Activated T-cell treated with anti-CD3 and anti-CD28 coated beads, Interleukin-2, amount 50 U/mL, for 24 hours (primary cell): Measurements from ENCODE around the gene PSTPIP2.
A peak's percentile ranks its signal among the peaks of the same experiment; 100 is the strongest.

Experiments
- DNase-seq: peaks from one replicate; pipeline ENCODE4 v3.0.0-alpha.2; 2020
- H3K27ac Mint-ChIP-seq: 2 replicates; pipeline ENCODE4 v1.8.0; 2020; ENCODE audit warnings: mild to moderate bottlenecking, mixed read lengths
- H3K27me3 Mint-ChIP-seq: 2 replicates; pipeline ENCODE4 v1.8.0; 2020; ENCODE audit warnings: mixed read lengths
- H3K36me3 Mint-ChIP-seq: 2 replicates; pipeline ENCODE4 v1.8.0; 2020; ENCODE audit warnings: low read depth, mixed read lengths
- H3K4me1 Mint-ChIP-seq: 2 replicates; pipeline ENCODE4 v1.8.0; 2020; ENCODE audit warnings: low read depth, mixed read lengths
- H3K4me3 Mint-ChIP-seq: 2 replicates; pipeline ENCODE4 v1.8.0; 2020; ENCODE audit warnings: mild to moderate bottlenecking, moderate library complexity, mixed read lengths
- H3K9me3 Mint-ChIP-seq: 2 replicates; pipeline ENCODE4 v1.8.0; 2020; ENCODE audit warnings: mixed read lengths

PSTPIP2 gene

GRCh38 chr18:46035696-46036680 is 36.1 kb downstream of the PSTPIP2 start:
- H3K4me1 Mint-ChIP-seq, result peaks cover 23% of the 10 kb centered on the region
- peaks cover 45% of the 10 kb centered on the region for H3K36me3 Mint-ChIP-seq
- no peak for DNase-seq
- H3K27ac Mint-ChIP-seq, result no peak overlapping the region
- H3K4me3 Mint-ChIP-seq, result no peak overlapping the region
- H3K9me3 Mint-ChIP-seq, result no peaks in the 10 kb centered on the region
- H3K27me3 Mint-ChIP-seq, result no peaks in the 10 kb centered on the region

- H3K27ac Mint-ChIP-seq, result no peak overlapping the region
- peaks cover 41% of the 10 kb centered on the region for H3K36me3 Mint-ChIP-seq
- no peaks in the 10 kb centered on the region for H3K27me3 Mint-ChIP-seq
- peaks cover 7% of the 10 kb centered on the region for H3K4me1 Mint-ChIP-seq
- H3K9me3 Mint-ChIP-seq, result no peaks in the 10 kb centered on the region
- no peak for DNase-seq
- no peak overlapping the region for H3K4me3 Mint-ChIP-seq
Observed at GRCh38 chr18:46034230-46034629, 37.8 kb downstream of the PSTPIP2 start.

GRCh38 chr18:46031741-46032140 is 40.3 kb downstream of the PSTPIP2 start:
- Mint-ChIP-seq H3K4me3 (no peak overlapping the region), H3K27me3 (peaks cover 10% of the 10 kb centered on the region), H3K36me3 (peaks cover 36% of the 10 kb centered on the region), H3K27ac (no peak overlapping the region), H3K9me3 (no peaks in the 10 kb centered on the region), H3K4me1 (peaks cover 23% of the 10 kb centered on the region)
- DNase-seq, result no peak

- peaks cover 10% of the 10 kb centered on the region for H3K27me3 Mint-ChIP-seq
- H3K4me3 Mint-ChIP-seq, result peak overlapping the region; percentile 79
- H3K36me3 Mint-ChIP-seq, result peaks cover 29% of the 10 kb centered on the region
- peaks cover 19% of the 10 kb centered on the region for H3K4me1 Mint-ChIP-seq
- H3K9me3 Mint-ChIP-seq, result no peaks in the 10 kb centered on the region
- no peak for DNase-seq
- H3K27ac Mint-ChIP-seq, result peak overlapping the region; percentile 81
Observed at GRCh38 chr18:46028536-46028891, 43.5 kb downstream of the PSTPIP2 start.

GRCh38 chr18:46019936-46020335 is 52.1 kb downstream of the PSTPIP2 start:
- Mint-ChIP-seq H3K27ac (no peak overlapping the region), H3K36me3 (peaks cover 20% of the 10 kb centered on the region), H3K4me1 (peaks cover 3% of the 10 kb centered on the region), H3K9me3 (no peaks in the 10 kb centered on the region), H3K4me3 (no peak overlapping the region), H3K27me3 (no peaks in the 10 kb centered on the region)
- no peak for DNase-seq

- DNase-seq, result peak; percentile 35
- peaks cover 29% of the 10 kb centered on the region for H3K4me1 Mint-ChIP-seq
- peak overlapping the region; percentile 93 for H3K27ac Mint-ChIP-seq
- H3K4me3 Mint-ChIP-seq, result peak overlapping the region; percentile 36
- peaks cover 41% of the 10 kb centered on the region for H3K36me3 Mint-ChIP-seq
- H3K9me3 Mint-ChIP-seq, result no peaks in the 10 kb centered on the region
- H3K27me3 Mint-ChIP-seq, result no peaks in the 10 kb centered on the region
Observed at GRCh38 chr18:46013484-46014189, 58.4 kb downstream of the PSTPIP2 start.

GRCh38 chr18:46010676-46011075 is 61.4 kb downstream of the PSTPIP2 start:
- no peak for DNase-seq
- H3K36me3 Mint-ChIP-seq, result peaks cover 54% of the 10 kb centered on the region
- no peaks in the 10 kb centered on the region for H3K9me3 Mint-ChIP-seq
- H3K27ac Mint-ChIP-seq, result no peak overlapping the region
- no peak overlapping the region for H3K4me3 Mint-ChIP-seq
- H3K4me1 Mint-ChIP-seq, result peaks cover 29% of the 10 kb centered on the region
- no peaks in the 10 kb centered on the region for H3K27me3 Mint-ChIP-seq

GRCh38 chr18:46010050-46010449 is 62.0 kb downstream of the PSTPIP2 start:
- no peak for DNase-seq
- peaks cover 27% of the 10 kb centered on the region for H3K4me1 Mint-ChIP-seq
- no peaks in the 10 kb centered on the region for H3K27me3 Mint-ChIP-seq
- H3K36me3 Mint-ChIP-seq, result peaks cover 53% of the 10 kb centered on the region
- no peak overlapping the region for H3K27ac Mint-ChIP-seq
- no peaks in the 10 kb centered on the region for H3K9me3 Mint-ChIP-seq
- no peak overlapping the region for H3K4me3 Mint-ChIP-seq

- Mint-ChIP-seq H3K4me1 (peaks cover 19% of the 10 kb centered on the region), H3K27me3 (no peaks in the 10 kb centered on the region), H3K36me3 (peaks cover 54% of the 10 kb centered on the region), H3K4me3 (no peak overlapping the region), H3K9me3 (no peaks in the 10 kb centered on the region), H3K27ac (no peak overlapping the region)
- DNase-seq, result no peak
Observed at GRCh38 chr18:46009125-46009840, 62.8 kb downstream of the PSTPIP2 start.

- Mint-ChIP-seq H3K4me1 (peaks cover 12% of the 10 kb centered on the region), H3K36me3 (peaks cover 57% of the 10 kb centered on the region), H3K27me3 (no peaks in the 10 kb centered on the region), H3K4me3 (no peak overlapping the region), H3K27ac (no peak overlapping the region), H3K9me3 (no peaks in the 10 kb centered on the region)
- DNase-seq, result no peak
Observed at GRCh38 chr18:46008531-46008930, 63.5 kb downstream of the PSTPIP2 start.

GRCh38 chr18:46007165-46007564 is 64.9 kb downstream of the PSTPIP2 start:
- Mint-ChIP-seq H3K4me1 (peaks cover 5% of the 10 kb centered on the region), H3K27ac (no peak overlapping the region), H3K27me3 (no peaks in the 10 kb centered on the region), H3K9me3 (peaks cover 7% of the 10 kb centered on the region), H3K36me3 (peaks cover 68% of the 10 kb centered on the region), H3K4me3 (no peak overlapping the region)
- DNase-seq, result no peak

GRCh38 chr18:46002934-46003333 is 69.1 kb downstream of the PSTPIP2 start:
- no peak for DNase-seq
- Mint-ChIP-seq H3K4me1 (peaks cover 32% of the 10 kb centered on the region), H3K27ac (no peak overlapping the region), H3K36me3 (peaks cover 54% of the 10 kb centered on the region), H3K27me3 (no peaks in the 10 kb centered on the region), H3K4me3 (no peak overlapping the region), H3K9me3 (peaks cover 16% of the 10 kb centered on the region)

- Mint-ChIP-seq H3K36me3 (peaks cover 50% of the 10 kb centered on the region), H3K27me3 (no peaks in the 10 kb centered on the region), H3K27ac (no peak overlapping the region), H3K4me3 (no peak overlapping the region), H3K9me3 (peaks cover 16% of the 10 kb centered on the region), H3K4me1 (peaks cover 41% of the 10 kb centered on the region)
- no peak for DNase-seq
Observed at GRCh38 chr18:46001892-46002291, 70.2 kb downstream of the PSTPIP2 start.

- no peak for DNase-seq
- Mint-ChIP-seq H3K9me3 (peaks cover 16% of the 10 kb centered on the region), H3K4me3 (no peak overlapping the region), H3K27me3 (no peaks in the 10 kb centered on the region), H3K36me3 (peaks cover 50% of the 10 kb centered on the region), H3K4me1 (peaks cover 46% of the 10 kb centered on the region), H3K27ac (peak overlapping the region; percentile 13)
Observed at GRCh38 chr18:46001074-46001473, 71.0 kb downstream of the PSTPIP2 start.
